Lower leg skin (tissue), 4 donors: ENCODE data around the gene ZNF343. TPM values are rescaled to one million over a fixed set of nuclear protein-coding genes. Genes with fewer than 3 reads are reported as not detected.

Experiments used
- DNase-seq, 2 donors: peaks; one replicate each; pipeline ENCODE4 v3.0.0-alpha.2; 2019; ENCODE audit warnings: low spot score in 2 of 2
- H3K4me3 ChIP-seq: fragments of 200-600 bp; sonication (generic); 2 replicates; pipeline ENCODE4 v1.5.1; 2017; ENCODE audit warnings: mild to moderate bottlenecking, low read depth; ENCODE audit not compliant: poor library complexity, severe bottlenecking
- POLR2A ChIP-seq, 2 donors: fragments of 450-650 bp; IDR thresholded peaks; one replicate each; pipeline ENCODE4 v1.6.1; 2016 to 2017; ENCODE audit warnings: antibody characterized with exemption in 2 of 2, mild to moderate bottlenecking in 1 of 2, moderate library complexity in 1 of 2
- WGBS, 2 donors: methylation state at CpG; one replicate each; pipeline ENCODE4 v1.1.5; 2018; 5-methylcytosine and 5-hydroxymethylcytosine counted together
- intact Hi-C: fragments of 100-400 bp; cut with DNase I; formaldehyde crosslinking; loops from one replicate; pipeline ENCODE4 v1.15.0; 2023; ENCODE audit warnings: low total_unique reads
- total RNA-seq, 4 donors: library from RNA; depleted of rRNA; stranded (reverse); fragments of >200 nt; gene quantifications; one replicate each; pipeline ENCODE4 v1.1.0, GENCODE V29; 2016
- TF ChIP-seq, protein P1 (sequence below), 3 donors: fragments of 450-650 bp; IDR thresholded peaks; one replicate each; pipeline ENCODE4 v1.5.1; 2016; ENCODE audit warnings: antibody characterized with exemption in 3 of 3, mild to moderate bottlenecking in 3 of 3, moderate library complexity in 2 of 3

Gene ZNF343
- total RNA-seq, 4 donors from 2014 or later = 10.6 to 12.9 (median 11.3) TPM

DNA sequence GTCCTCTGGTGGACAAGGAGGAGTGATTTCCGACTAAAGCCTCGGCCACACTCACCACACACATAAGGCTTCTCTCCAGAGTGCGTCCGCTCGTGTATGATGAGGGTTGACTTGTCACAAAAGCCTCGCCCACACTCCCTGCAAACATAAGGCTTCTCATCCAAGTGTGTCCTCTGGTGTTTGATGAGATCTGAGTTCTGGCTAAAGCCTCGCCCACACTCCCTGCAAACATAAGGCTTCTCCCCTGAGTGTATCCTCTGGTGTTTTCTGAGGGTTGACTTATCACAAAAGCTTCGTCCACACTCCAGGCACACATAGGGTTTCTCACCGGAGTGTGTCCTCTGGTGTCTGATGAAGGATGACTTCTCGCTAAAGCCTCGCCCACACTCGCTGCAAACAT, 25.2 kb downstream of the ZNF343 start:
- intact Hi-C loops = no loop called here
- WGBS, 2 donors = 94 to 96% methylated on average over 12 of the region's 12 CpGs
- no peak overlapping the region for H3K4me3 ChIP-seq
- DNase-seq = no peak
- TF ChIP-seq POLR2A (IDR thresholded peaks at IDR 0.05) = no peak

DNA sequence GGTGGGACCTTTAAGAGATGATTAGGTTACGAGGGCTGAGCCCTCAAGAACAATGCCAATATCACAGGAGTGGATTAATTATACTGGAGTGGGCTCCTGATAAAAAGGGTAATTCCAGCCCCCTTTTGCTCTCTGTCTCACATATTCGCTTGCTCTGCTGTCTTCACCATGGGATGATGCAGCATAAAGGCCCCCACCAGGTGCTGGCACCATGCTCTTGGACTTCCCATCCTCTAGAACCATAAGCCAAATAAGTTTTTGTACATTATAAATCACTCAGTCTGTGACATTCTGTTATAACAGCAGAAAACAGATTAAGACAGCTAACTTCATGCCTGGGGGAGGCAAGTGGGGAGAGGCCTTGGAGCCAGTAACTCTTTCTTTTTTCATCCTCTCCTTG, 28.3 kb downstream of the ZNF343 start:
- intact Hi-C loops = no loop called here
- no peak for TF ChIP-seq POLR2A (IDR thresholded peaks at IDR 0.05)
- TF ChIP-seq, protein P1, sequence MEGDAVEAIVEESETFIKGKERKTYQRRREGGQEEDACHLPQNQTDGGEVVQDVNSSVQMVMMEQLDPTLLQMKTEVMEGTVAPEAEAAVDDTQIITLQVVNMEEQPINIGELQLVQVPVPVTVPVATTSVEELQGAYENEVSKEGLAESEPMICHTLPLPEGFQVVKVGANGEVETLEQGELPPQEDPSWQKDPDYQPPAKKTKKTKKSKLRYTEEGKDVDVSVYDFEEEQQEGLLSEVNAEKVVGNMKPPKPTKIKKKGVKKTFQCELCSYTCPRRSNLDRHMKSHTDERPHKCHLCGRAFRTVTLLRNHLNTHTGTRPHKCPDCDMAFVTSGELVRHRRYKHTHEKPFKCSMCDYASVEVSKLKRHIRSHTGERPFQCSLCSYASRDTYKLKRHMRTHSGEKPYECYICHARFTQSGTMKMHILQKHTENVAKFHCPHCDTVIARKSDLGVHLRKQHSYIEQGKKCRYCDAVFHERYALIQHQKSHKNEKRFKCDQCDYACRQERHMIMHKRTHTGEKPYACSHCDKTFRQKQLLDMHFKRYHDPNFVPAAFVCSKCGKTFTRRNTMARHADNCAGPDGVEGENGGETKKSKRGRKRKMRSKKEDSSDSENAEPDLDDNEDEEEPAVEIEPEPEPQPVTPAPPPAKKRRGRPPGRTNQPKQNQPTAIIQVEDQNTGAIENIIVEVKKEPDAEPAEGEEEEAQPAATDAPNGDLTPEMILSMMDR (IDR thresholded peaks at IDR 0.05) = no peak
- H3K4me3 ChIP-seq = no peak overlapping the region
- no peak for DNase-seq
- WGBS, 2 donors = 88 to 98% methylated on average over 2 of the region's 2 CpGs

DNA sequence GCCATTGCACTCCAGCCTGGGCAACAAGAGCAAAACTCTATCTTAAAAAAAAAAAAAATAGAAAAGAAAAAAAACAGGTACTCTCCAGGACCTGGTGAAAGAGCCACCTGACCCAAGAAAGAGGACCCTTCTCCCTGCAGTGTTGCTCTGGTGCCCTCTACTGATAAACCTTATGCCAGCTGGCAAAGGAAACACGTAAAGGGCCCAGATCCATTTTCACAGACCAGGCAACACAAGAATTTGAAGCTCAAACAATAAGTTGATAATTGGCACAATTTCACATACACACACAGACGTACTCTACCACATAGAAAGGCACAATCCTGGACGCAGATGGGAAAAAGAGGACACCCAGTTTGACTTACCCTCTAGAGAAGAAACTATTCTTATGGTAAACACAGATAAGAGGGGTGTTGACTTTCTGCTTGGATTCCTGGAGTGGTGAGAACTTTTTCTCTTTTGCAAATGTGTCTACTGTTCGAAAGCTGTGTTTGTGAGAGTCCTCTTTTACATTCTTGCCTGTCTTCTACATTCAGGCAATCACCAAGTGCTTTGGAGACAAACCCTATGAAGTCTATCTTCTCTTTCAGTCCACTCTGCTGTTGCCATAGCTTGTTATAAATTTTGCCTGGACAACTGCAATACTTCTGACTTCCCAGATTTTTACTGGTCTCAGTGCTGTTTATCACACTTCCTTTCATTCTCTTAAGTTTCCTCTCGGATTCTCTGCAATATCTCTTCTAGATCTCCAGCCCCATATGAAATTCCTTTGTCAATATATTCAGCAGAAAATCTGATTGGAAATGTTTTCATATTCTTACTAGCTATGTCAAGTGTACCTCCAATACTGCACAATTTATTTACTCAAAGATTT, 31.7 kb downstream of the ZNF343 start:
- intact Hi-C loops = no loop called here
- TF ChIP-seq POLR2A (IDR thresholded peaks at IDR 0.05) = no peak
- TF ChIP-seq, protein P1 (IDR thresholded peaks at IDR 0.05) = no peak
- H3K4me3 ChIP-seq = no peak overlapping the region
- 90 to 94% methylated on average over 5 of the region's 5 CpGs for WGBS, 2 donors
- no peak for DNase-seq

DNA sequence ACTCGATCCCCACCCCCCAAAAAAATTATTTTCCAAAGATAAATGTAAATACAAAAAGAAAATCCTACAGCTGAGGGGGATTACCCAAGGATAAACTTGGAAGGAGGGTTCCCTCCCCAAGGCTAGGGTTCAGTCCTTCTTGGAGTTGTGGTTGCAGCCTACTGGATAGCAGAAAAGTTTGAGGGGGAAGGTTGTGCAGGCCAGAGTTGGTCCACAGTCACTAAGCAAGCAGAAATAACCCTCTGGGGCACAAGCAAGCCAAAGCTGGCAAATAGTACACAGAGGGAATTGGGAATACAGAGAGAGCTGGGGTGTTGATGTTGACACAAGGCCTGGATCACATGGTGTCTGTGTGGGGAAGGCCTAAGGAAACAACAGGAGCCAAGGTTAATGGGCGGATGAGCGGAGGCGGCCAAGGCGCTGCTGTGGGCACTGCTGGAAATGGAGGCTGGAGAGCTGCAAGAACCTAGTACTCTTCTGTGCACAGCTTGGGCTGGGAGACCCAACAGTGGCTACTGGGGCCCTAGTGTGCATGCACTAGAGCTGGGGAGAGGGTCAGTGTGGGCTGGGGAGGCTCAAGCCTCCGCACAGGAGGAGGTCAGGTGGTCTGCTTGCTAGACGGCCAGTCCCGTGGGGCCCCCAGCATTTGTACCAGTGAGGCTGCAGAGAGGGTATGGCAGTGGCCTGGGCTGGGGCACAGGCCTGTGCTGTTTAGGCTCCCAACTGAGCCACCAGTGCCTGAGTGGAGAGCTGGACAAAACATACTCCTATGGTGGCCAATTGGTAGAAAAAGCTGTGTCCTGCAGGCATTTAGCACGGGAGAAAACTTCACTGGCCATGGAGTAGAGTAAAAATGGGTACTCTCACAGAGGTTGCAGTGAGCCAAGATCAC, 32.6 kb downstream of the ZNF343 start:
- 95 to 97% methylated on average over 9 of the region's 9 CpGs for WGBS, 2 donors
- TF ChIP-seq, protein P1 (IDR thresholded peaks at IDR 0.05) = no peak
- TF ChIP-seq POLR2A (IDR thresholded peaks at IDR 0.05) = no peak
- H3K4me3 ChIP-seq = no peak overlapping the region
- intact Hi-C loops = no loop called here
- no peak for DNase-seq

DNA sequence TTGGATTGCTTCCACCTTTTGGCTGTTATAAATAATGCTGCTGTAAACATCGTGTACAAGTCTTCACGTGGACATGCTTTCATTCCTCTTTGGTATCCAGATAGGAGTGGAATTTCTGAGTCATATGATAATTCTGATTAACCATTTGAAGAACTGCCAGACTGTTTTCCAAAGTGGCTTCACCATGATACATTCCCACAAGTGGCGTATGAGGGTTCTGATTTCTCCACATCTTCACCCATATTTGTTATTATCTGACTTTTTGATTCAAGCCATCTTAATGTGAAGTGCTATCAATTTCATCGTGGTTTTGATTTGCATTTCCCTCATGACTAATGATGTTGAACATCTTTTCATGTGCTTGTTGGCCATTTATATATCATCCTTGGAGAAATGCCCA, 35.2 kb downstream of the ZNF343 start:
- TF ChIP-seq, protein P1 (IDR thresholded peaks at IDR 0.05) = no peak
- TF ChIP-seq POLR2A (IDR thresholded peaks at IDR 0.05) = no peak
- no peak overlapping the region for H3K4me3 ChIP-seq
- 30 to 38% methylated on average over 4 of the region's 4 CpGs for WGBS, 2 donors
- intact Hi-C loops = no loop called here
- DNase-seq = no peak
